SW 1271 (cell line): Measurements from ENCODE around the gene RHOD.

ENCODE experiments used
- DNase-seq, 2 experiments: peaks; one replicate each; lab custom pipeline; 2025; lab: John Stamatoyannopoulos, UW

Gene RHOD

GRCh38 chr11:67062526-67063373, 6.1 kb downstream of the RHOD start:
- no peak for DNase-seq

- no peak for DNase-seq
Observed at GRCh38 chr11:67066333-67066709, 9.7 kb downstream of the RHOD start.

GRCh38 chr11:67071420-67072284, 15.0 kb downstream of the RHOD start:
- DNase-seq, result no peak

- DNase-seq, result no peak
Observed at GRCh38 chr11:67072295-67072694, 15.6 kb downstream of the RHOD start.

- no peak for DNase-seq
Observed at GRCh38 chr11:67073908-67074307, 17.3 kb downstream of the RHOD start.

GRCh38 chr11:67076202-67076601, 19.6 kb downstream of the RHOD start:
- no peak for DNase-seq

GRCh38 chr11:67079065-67079705, 22.5 kb downstream of the RHOD start:
- no peak for DNase-seq

GRCh38 chr11:67082071-67082791, 25.6 kb downstream of the RHOD start:
- no peak for DNase-seq

GRCh38 chr11:67083786-67084366, 27.2 kb downstream of the RHOD start:
- DNase-seq, result no peak

- DNase-seq, result no peak
Observed at GRCh38 chr11:67085617-67086016, 29.0 kb downstream of the RHOD start.

GRCh38 chr11:67090717-67091116, 34.1 kb downstream of the RHOD start:
- DNase-seq, result no peak

GRCh38 chr11:67095214-67095507, 38.5 kb downstream of the RHOD start:
- no peak for DNase-seq

GRCh38 chr11:67098799-67099429, 42.3 kb downstream of the RHOD start:
- no peak for DNase-seq

- DNase-seq, result no peak
Observed at GRCh38 chr11:67099831-67100324, 43.2 kb downstream of the RHOD start.

GRCh38 chr11:67102664-67103063, 46.0 kb downstream of the RHOD start:
- DNase-seq, result no peak

GRCh38 chr11:67105964-67106363, 49.3 kb downstream of the RHOD start:
- no peak for DNase-seq

GRCh38 chr11:67111261-67111660, 54.6 kb downstream of the RHOD start:
- DNase-seq, result no peak

GRCh38 chr11:67113231-67113721, 56.6 kb downstream of the RHOD start:
- DNase-seq, result no peak

GRCh38 chr11:67114275-67114896, 57.7 kb downstream of the RHOD start:
- DNase-seq, result no peak

- no peak for DNase-seq
Observed at GRCh38 chr11:67116758-67117105, 60.1 kb downstream of the RHOD start.

GRCh38 chr11:67117176-67117575, 60.5 kb downstream of the RHOD start:
- DNase-seq, result no peak
